Spleen (tissue), 11 donors: ENCODE measurements around the gene WDR12. TPM values are rescaled to one million over a fixed set of nuclear protein-coding genes. Genes with fewer than 3 reads are reported as not detected.

Experiments used
- DNase-seq: peaks from one replicate; pipeline ENCODE4 v3.0.0-alpha.2; 2020
- H3K27ac ChIP-seq, 8 donors: fragments of 200-600 bp; sonication (generic) in 7 of 8; 1 replicate in 4 of 8; 2 replicates in 4 of 8; pipeline versions ENCODE4 v1.5.0 to v1.8.0; 2016 to 2021; ENCODE audit warnings: inconsistent platforms in 4 of 8, mild to moderate bottlenecking in 4 of 8, moderate library complexity in 1 of 8
- H3K27me3 ChIP-seq, 7 donors: fragments of 200-600 bp; sonication (generic) in 6 of 7; replicated peaks in 1 of 7; 1 replicate in 4 of 7; 2 replicates in 3 of 7; pipeline versions ENCODE4 v1.5.0 to v1.8.0; 2016 to 2021; ENCODE audit warnings: inconsistent platforms in 3 of 7, mild to moderate bottlenecking in 1 of 7
- H3K36me3 ChIP-seq, 6 donors: fragments of 200-600 bp; sonication (generic) in 5 of 6; 1 replicate in 4 of 6; 2 replicates in 2 of 6; pipeline versions ENCODE4 v1.5.0 to v1.8.0; 2016 to 2021; ENCODE audit warnings: inconsistent platforms in 2 of 6
- H3K4me1 ChIP-seq, 6 donors: fragments of 200-600 bp; sonication (generic) in 5 of 6; 1 replicate in 3 of 6; 2 replicates in 3 of 6; pipeline versions ENCODE4 v1.5.0 to v1.8.0; 2016 to 2021; ENCODE audit warnings: inconsistent platforms in 3 of 6
- H3K4me3 ChIP-seq, 8 donors: fragments of 200-600 bp; sonication (generic) in 7 of 8; 1 replicate in 4 of 8; 2 replicates in 4 of 8; pipeline versions ENCODE4 v1.5.0 to v1.8.0; 2016 to 2021; ENCODE audit warnings: inconsistent platforms in 4 of 8, mild to moderate bottlenecking in 4 of 8, moderate library complexity in 2 of 8
- H3K9me3 ChIP-seq, 8 donors: fragments of 200-600 bp; sonication (generic) in 7 of 8; 1 replicate in 4 of 8; 2 replicates in 4 of 8; pipeline versions ENCODE4 v1.5.0 to v1.8.0; 2016 to 2021; ENCODE audit warnings: inconsistent platforms in 4 of 8
- CTCF ChIP-seq, 11 experiments: fragments of 200-600 bp in 7 of 11; fragments of 450-650 bp in 4 of 11; sonication (generic) in 4 of 11; IDR thresholded peaks in 8 of 11; conservative IDR thresholded peaks in 3 of 11; 1 replicate in 7 of 11; 2 replicates in 4 of 11; pipeline versions ENCODE4 v1.4.0 to v1.8.0; 2016 to 2021; ENCODE audit warnings: antibody characterized with exemption in 11 of 11, inconsistent platforms in 4 of 11, mild to moderate bottlenecking in 1 of 11
- POLR2A ChIP-seq, 3 donors: fragments of 450-650 bp; IDR thresholded peaks; one replicate each; pipeline ENCODE4 v1.5.1; 2017; ENCODE audit warnings: antibody characterized with exemption in 3 of 3, mild to moderate bottlenecking in 1 of 3
- POLR2AphosphoS5 ChIP-seq, 3 donors: sonication (generic); formaldehyde crosslinking; IDR thresholded peaks; one replicate each; pipeline ENCODE4 v1.5.1; 2017; ENCODE audit warnings: antibody characterized with exemption in 3 of 3
- WGBS, 5 donors: extraction: QIAGEN DNeasy Blood & Tissue Kit in 3 of 5; methylation state at CpG; one replicate each; pipeline versions ENCODE4 v1.1.5 to v1.1.7; 2013 to 2018; 5-methylcytosine and 5-hydroxymethylcytosine counted together
- intact Hi-C: fragments of 100-400 bp; cut with DNase I; formaldehyde crosslinking; loops from one replicate; pipeline ENCODE4 v1.15.0; 2023; ENCODE audit warnings: low total_unique reads
- polyA plus RNA-seq, 3 donors: library from polyadenylated mRNA; stranded (reverse); fragments of 200-250 nt; gene quantifications; one replicate each; pipeline ENCODE4 v1.2.1, GENCODE V29; 2013
- total RNA-seq, 7 donors: library from RNA; depleted of rRNA in 3 of 7; stranded (reverse); fragments of >200 nt in 3 of 7; fragmentation: NEBNext Ultra II Directional in 4 of 7; extraction: Animal tissue kit (Norgen Biotek cat#: 25700) in 4 of 7; gene quantifications; one replicate each; pipeline versions ENCODE4 v1.1.0 to v1.2.1, GENCODE V29; 2016 to 2021
- donor health status: healthy with polysubstance abuse.
- donor health status: DM: no; HTN: no; CAD: no; lungs with moderate emphysema.
- donor health status: DM: no; HTN: no; CAD: no.
- donor health status: Bipolar disorder and iron deficiency.
- donor health status: healthy.
- donor health status: DM: no; HTN: no; CAD: no.
- donor health status: DM: yes; HTN: yes; CAD: no.

WDR12 gene
- total and polyA plus RNA-seq, 10 donors = 17.2 to 33.1 (median 19.7) TPM

- 95 to 96% (median 95%) methylated on average over 3 of the region's 3 CpGs for WGBS, 5 donors
- intact Hi-C loops = no loop called here
- Histone ChIP-seq H3K27ac (no peak overlapping the region), H3K9me3 (no peaks in the 10 kb centered on the region), H3K4me1 (no peaks in the 10 kb centered on the region), H3K4me3 (no peak overlapping the region), H3K27me3 (no peaks in the 10 kb centered on the region), H3K36me3 (peaks cover 0 to 70% (median 14%) of the 10 kb centered on the region in 6 donors)
- TF ChIP-seq POLR2AphosphoS5 (IDR thresholded peaks at IDR 0.05) (no peak), CTCF (IDR thresholded peaks at IDR 0.05 in 8 of 11, conservative IDR thresholded peaks at IDR 0.05 in 3 of 11) (no peak), POLR2A (IDR thresholded peaks at IDR 0.05) (no peak)
- DNase-seq = no peak
Measured at GRCh38 chr2:202938960-202939359, 27.5 kb upstream of the WDR12 start.

DNA sequence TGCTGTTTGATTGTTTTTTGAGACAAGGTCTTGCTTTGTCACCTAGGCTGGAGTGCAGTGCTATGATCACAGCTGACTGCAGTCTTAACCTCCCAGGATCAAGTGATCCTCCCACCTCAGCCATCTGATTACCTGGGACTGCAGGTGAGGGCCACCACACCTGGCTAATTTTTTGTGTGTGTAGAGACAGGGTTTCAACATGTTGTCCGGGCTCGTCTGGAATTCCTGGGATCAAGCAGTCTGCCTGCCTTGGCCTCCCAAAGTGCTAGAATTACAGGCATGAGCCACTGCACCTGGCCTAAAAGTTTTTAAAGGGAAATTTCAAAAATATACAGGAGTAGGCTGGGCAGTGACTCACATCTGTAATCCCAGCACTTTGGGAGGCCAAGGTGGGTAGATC, 23.0 kb upstream of the WDR12 start:
- intact Hi-C loops = no loop called here
- H3K27ac ChIP-seq = no peak overlapping the region

DNA sequence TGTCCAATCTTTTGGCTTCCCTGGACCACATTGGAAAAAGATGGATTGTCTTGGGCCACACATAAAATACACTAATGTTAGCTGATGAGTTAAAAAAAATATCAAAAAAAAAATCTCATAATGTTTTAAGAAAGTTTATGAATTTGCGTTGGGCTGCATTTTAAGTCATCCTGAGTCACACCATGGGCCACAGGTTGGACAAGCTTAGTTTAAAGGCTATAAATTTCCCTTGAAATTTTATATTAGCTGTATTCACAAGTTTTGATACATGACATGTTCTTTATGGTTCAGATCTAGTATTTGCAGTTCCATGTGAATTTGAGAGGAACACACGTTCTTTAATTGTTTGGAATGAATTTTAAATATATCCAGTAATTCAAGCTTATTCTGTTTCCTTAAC, 22.5 kb upstream of the WDR12 start:
- 94 to 98% (median 96%) methylated on average over 2 of the region's 2 CpGs for WGBS, 5 donors
- Histone ChIP-seq H3K4me1 (no peaks in the 10 kb centered on the region), H3K36me3 (peaks cover 0 to 67% (median 4%) of the 10 kb centered on the region in 6 donors), H3K4me3 (no peak overlapping the region), H3K27me3 (no peaks in the 10 kb centered on the region), H3K9me3 (no peaks in the 10 kb centered on the region), H3K27ac (no peak overlapping the region)
- no peak for TF ChIP-seq POLR2A (IDR thresholded peaks at IDR 0.05)
- no peak for DNase-seq
- intact Hi-C loops = no loop called here

More for the DNA sequence above, 23.0 kb upstream of the WDR12 start:
- no peak for DNase-seq
- Histone ChIP-seq H3K36me3 (peaks cover 0 to 71% (median 4%) of the 10 kb centered on the region in 6 donors), H3K27me3 (no peaks in the 10 kb centered on the region), H3K9me3 (no peaks in the 10 kb centered on the region), H3K4me3 (no peak overlapping the region), H3K4me1 (no peaks in the 10 kb centered on the region)
- no peak for TF ChIP-seq POLR2A (IDR thresholded peaks at IDR 0.05)
- no peak for TF ChIP-seq CTCF (IDR thresholded peaks at IDR 0.05 in 8 of 11, conservative IDR thresholded peaks at IDR 0.05 in 3 of 11)
- TF ChIP-seq POLR2AphosphoS5 (IDR thresholded peaks at IDR 0.05) = no peak
- WGBS, 5 donors = 87 to 100% (median 98%) methylated on average over 2 of the region's 2 CpGs

GRCh38 chr2:202933139-202933510, 21.7 kb upstream of the WDR12 start:
- H3K4me3 ChIP-seq = no peak overlapping the region
- 80 to 97% (median 95%) methylated on average over 1 to 5 of the region's 5 CpGs for WGBS, 5 donors

More at GRCh38 chr2:202933139-202933510, 21.7 kb upstream of the WDR12 start:
- H3K27me3 ChIP-seq = no peaks in the 10 kb centered on the region
- no peak for TF ChIP-seq POLR2AphosphoS5 (IDR thresholded peaks at IDR 0.05)
- no peak for TF ChIP-seq CTCF (IDR thresholded peaks at IDR 0.05 in 8 of 11, conservative IDR thresholded peaks at IDR 0.05 in 3 of 11)
- no peak for TF ChIP-seq POLR2A (IDR thresholded peaks at IDR 0.05)
- peaks cover 0 to 67% (median 1%) of the 10 kb centered on the region in 6 donors for H3K36me3 ChIP-seq
- DNase-seq = no peak
- H3K9me3 ChIP-seq = no peaks in the 10 kb centered on the region
- no peaks in the 10 kb centered on the region for H3K4me1 ChIP-seq
- intact Hi-C loops = no loop called here
- H3K27ac ChIP-seq = no peak overlapping the region
